ENCODE measurements around the gene GTF2IRD1.

- TF ChIP-seq CTCF (IDR thresholded peaks at IDR 0.05) (no peak), USF2 (IDR thresholded peaks at IDR 0.05; ENCODE audit: borderline replicate concordance, low read depth, low read length) (no peak), EP300 (IDR thresholded peaks at IDR 0.05; ENCODE audit: borderline replicate concordance in 1 of 2, low read depth in 1 of 2, low read length in 1 of 2) (no peak), MAX (IDR thresholded peaks at IDR 0.05; ENCODE audit: low read depth) (no peak), TAF1 (IDR thresholded peaks at IDR 0.05; ENCODE audit: borderline replicate concordance, low read depth, low read length) (no peak), POLR2AphosphoS5 (IDR thresholded peaks at IDR 0.05; ENCODE audit: low read depth, low read length) (no peak)
These were observed 29.3 kb upstream of the GTF2IRD1 start for GRCh38 chr7:74424291-74424880.
